ENCODE results near the gene AMACR.
"Not testable (repeated sequence)": the region's sequence is repeated elsewhere in the genome, so short reads cannot be mapped to it uniquely, and the experiment has no call there.

The AMACR gene

DNA sequence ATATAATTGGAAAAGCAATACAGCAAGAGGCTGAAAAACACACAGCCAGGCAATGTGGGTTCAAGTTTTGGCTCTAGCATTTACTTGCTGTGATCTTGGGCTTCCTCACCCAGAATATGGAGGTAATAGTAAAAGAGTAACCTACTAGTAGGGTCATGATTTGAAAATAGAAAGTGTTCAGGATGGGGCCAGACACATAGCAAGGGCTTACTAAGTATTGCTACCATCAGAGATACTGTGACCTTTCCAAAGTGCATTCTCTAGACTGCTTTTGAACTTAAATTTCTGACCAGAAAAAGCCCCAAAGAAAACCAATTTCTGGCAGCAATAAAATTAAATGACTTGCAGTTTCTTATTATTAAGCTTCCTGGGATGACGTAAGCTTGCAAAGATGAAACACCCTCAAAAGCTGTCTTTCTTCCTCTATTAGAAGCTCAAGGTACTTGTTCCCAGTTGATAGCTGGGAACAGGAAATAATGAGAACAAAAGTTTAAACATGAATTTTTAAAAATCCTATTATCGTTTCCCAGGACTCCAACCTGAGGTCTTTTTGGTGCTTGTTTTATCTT is 43.6 kb downstream of the AMACR start:
- DNase-seq: no peak

DNA sequence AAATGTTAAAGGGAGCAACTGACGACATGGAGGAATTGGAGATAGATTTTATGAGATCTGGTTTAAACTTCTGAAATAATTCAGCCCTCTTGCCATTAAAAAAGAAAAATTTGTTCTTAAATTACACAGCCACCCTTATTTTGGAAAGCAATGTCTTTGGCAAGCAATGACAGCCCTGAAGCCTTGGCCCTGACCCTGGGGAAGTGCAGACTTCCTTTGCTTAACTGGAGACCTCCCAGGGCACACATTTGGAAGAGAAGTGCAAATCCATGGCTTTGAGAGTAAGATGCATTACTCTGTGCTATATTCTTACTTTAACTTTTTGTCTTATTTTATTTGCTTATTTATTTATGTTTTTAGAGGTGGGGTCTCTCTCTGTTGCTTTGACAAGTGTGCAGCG is 49.7 kb downstream of the AMACR start:
- no peak for DNase-seq

DNA sequence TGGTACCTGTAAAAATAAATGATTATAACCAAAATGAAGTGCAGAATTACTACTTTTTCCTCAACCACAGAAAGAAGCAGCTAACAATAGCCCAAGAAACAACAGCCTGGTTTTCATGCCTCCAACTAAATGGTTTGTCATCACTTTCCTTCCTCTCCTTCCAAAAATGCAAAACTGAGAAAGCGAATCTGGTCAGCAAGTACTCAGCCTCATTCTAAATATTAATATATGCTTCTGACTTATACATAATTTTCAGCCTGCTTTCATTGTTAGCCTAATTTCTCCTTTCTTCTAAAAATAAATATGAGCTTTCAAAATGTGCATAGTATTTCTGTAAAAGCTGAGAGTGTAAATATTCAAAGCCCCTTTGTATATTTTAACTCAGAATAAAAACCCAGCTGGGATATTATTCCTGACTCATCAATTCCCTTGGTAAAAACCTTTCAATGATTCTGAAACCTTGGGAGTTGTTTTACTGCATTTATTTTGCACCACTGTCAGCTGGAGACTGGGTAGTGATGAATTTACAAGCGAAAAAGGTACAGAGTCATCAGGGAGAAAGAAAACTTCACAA is 50.2 kb downstream of the AMACR start:
- no peak for DNase-seq

DNA sequence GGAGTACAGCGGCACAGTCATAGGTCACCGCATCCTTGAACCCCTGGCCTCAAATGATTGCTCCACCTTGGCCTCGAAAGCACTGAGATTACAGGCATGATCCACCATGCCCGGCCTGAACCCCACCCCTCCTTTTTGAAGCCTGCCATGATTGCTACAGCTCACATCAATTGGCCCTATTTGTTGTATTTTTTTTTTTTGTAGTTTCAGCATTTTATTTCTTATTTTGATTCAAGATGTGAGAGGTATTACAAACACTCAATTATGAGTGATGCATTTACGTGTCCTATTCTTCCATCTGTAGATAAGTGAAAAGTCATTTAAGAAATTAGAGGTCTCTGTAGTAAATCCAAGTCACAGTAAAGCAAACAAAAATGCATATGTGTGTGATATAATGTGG is 55.7 kb downstream of the AMACR start:
- DNase-seq: not testable (repeated sequence)

DNA sequence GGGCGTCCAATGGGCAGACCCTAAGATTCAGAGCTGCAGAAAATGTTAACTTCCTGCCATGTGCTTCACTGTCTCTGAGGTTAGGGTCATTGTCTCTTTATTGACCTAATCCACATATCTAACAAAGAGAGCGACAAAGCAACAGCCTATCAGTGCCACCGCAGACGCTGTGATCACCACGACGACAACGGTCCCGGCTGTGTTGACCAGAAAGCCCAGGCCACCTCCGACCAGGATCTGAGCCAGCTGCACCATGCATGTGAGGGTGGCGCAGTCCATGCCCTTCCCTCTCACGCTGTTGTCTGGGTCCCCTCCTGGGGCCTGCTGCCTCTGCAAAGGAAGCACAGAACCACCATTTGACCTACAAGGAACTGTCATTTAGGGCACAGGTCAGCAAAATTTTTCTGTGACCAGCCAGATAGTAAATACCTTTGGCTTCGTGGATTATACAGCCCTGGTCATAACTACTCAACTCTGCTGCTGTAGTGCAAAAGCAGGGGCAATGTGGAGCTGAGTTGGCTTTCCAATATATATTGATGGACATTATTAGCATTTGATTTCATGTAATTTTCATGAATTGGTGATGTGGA is 63.2 kb downstream of the AMACR start:
- DNase-seq: no peak

DNA sequence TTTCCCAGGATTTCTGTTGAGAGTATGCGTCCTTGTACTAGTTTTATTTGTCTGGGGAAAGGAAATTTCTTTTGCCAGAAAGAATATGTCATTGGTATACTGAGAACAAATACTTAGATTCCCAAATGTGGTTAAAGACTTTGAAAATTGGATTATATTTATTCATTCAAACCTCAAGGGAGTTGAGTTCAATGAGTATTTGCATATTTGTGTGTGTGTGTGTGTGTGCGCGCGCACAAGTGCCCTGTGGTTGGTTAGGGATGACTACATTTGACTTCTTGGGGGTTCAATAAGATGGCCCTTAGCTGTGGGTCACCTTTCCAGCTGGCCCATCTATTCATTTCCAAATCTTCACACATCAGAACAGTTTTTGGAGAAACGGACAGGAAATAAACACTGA is 66.8 kb downstream of the AMACR start:
- DNase-seq: no peak

DNA sequence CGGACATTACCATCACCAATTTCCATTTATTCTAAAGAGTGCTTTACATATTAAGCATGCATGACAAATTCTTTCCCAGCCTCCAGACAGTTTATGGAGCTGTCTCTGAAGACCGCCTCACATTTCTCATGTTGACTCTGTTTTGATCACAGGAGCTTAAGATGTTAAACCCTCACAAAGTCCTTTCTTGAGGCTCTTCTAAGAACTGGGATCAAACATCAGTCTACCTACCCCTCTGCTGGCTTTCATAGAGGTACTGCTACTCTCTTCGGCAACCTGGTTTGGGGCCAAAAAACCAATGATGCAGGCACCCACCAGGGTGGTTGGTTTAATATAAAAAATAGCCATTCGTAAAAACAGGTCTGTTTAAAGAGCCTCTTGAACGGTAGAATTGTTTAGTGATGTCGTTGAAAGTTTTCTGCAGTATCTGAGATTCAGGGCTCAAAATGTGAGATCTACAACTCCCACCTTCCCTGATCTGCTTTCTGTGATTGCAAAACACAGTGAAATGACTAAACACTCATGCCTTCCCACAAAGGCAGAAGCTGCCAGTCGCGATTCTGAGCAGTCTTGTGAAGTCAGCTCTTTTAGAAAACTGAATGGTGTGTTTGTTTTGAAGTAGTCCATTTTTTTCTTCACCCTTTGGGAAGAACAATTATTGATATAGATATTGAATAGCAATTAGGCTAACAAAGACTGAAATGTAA is 68.1 kb downstream of the AMACR start:
- DNase-seq: no peak

DNA sequence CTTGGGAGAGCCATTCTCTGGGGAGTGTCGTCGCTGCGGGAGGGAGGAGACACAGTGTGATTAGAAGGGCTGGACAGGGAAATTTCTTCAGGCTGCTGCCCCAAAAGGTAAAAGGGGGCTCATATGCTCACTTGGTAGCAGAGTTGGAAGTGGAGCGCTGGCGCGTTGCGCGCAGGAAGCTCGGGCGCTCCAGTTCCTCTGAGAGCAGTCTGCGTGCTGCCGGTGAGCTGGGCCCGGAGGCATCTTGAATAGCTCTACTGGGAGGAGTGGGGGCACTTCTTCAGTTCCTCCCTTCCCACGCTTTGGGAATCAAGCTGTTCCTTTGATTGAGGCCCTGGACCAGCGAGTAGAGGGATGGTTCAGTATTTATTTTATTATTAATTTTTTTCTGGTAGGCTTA is 69.0 kb downstream of the AMACR start:
- no peak for DNase-seq

DNA sequence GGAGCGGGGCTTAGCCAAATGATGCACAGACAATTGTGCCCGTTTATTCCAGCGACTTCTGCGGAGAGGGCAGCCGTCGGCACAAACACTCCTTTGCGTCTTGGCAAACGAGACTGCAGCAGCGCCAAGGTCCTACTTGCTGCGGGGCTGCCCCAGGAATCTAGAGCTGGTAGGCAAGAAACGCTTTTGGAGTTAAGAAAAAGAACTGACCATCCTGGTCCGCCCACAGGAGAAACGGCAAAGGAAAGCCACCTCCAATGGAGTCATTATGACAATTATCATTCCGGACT is 69.4 kb downstream of the AMACR start:
- no peak for DNase-seq

DNA sequence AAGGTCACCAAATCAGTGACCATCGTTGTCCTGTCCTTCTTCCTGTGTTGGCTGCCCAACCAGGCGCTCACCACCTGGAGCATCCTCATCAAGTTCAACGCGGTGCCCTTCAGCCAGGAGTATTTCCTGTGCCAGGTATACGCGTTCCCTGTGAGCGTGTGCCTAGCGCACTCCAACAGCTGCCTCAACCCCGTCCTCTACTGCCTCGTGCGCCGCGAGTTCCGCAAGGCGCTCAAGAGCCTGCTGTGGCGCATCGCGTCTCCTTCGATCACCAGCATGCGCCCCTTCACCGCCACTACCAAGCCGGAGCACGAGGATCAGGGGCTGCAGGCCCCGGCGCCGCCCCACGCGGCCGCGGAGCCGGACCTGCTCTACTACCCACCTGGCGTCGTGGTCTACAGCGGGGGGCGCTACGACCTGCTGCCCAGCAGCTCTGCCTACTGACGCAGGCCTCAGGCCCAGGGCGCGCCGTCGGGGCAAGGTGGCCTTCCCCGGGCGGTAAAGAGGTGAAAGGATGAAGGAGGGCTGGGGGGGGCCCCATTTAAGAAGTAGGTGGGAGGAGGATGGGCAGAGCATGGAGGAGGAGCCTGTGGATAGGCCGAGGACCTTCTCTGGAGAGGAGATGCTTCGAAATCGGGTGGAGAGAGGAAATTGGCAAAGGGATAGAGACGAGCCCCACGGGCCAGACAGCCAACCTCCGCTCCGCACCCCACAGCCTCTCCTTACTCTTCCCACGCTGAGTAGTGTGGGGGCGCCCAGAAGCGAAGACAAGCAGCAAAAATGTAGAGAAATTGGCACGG is 69.9 kb downstream of the AMACR start:
- DNase-seq: no peak

DNA sequence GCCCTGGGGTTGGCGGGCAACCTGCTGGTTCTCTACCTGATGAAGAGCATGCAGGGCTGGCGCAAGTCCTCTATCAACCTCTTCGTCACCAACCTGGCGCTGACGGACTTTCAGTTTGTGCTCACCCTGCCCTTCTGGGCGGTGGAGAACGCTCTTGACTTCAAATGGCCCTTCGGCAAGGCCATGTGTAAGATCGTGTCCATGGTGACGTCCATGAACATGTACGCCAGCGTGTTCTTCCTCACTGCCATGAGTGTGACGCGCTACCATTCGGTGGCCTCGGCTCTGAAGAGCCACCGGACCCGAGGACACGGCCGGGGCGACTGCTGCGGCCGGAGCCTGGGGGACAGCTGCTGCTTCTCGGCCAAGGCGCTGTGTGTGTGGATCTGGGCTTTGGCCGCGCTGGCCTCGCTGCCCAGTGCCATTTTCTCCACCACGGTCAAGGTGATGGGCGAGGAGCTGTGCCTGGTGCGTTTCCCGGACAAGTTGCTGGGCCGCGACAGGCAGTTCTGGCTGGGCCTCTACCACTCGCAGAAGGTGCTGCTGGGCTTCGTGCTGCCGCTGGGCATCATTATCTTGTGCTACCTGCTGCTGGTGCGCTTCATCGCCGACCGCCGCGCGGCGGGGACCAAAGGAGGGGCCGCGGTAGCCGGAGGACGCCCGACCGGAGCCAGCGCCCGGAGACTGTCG is 70.7 kb downstream of the AMACR start:
- no peak for DNase-seq

DNA sequence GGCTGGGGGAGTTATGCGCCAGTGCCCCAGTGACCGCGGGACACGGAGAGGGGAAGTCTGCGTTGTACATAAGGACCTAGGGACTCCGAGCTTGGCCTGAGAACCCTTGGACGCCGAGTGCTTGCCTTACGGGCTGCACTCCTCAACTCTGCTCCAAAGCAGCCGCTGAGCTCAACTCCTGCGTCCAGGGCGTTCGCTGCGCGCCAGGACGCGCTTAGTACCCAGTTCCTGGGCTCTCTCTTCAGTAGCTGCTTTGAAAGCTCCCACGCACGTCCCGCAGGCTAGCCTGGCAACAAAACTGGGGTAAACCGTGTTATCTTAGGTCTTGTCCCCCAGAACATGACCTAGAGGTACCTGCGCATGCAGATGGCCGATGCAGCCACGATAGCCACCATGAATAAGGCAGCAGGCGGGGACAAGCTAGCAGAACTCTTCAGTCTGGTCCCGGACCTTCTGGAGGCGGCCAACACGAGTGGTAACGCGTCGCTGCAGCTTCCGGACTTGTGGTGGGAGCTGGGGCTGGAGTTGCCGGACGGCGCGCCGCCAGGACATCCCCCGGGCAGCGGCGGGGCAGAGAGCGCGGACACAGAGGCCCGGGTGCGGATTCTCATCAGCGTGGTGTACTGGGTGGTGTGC is 71.4 kb downstream of the AMACR start, which contains the start of gene RXFP3:
Gene RXFP3 (plus strand): TSS at position 6 of the 636 bp plus-strand sequence. CDS start 355 bp downstream, at position 361.
- DNase-seq: no peak

Measured in NCI-H1694 (cell line).